Chondrocyte (in vitro differentiated cells): ENCODE measurements around the gene PIBF1. TPM values are rescaled to one million over a fixed set of nuclear protein-coding genes. Genes with fewer than 3 reads are reported as not detected.

ENCODE experiments used
- DNase-seq: peaks from one replicate; pipeline ENCODE4 v3.0.0; 2021; ENCODE audit warnings: mixed read lengths, low spot score
- H3K27ac Mint-ChIP-seq: one replicate; pipeline ENCODE4 v1.8.0; 2021; ENCODE audit warnings: mild to moderate bottlenecking, moderate library complexity, mixed read lengths; ENCODE audit not compliant: unreplicated experiment
- H3K27me3 Mint-ChIP-seq: 2 replicates; pipeline ENCODE4 v1.8.0; 2021; ENCODE audit warnings: low read depth, mixed read lengths
- H3K36me3 Mint-ChIP-seq: 2 replicates; pipeline ENCODE4 v1.8.0; 2021; ENCODE audit warnings: low read depth, mixed read lengths
- H3K4me1 Mint-ChIP-seq: 2 replicates; pipeline ENCODE4 v1.8.0; 2021; ENCODE audit warnings: low read depth, mild to moderate bottlenecking, mixed read lengths
- H3K4me3 Mint-ChIP-seq: one replicate; pipeline ENCODE4 v1.8.0; 2021; ENCODE audit warnings: mild to moderate bottlenecking, moderate library complexity, mixed read lengths; ENCODE audit not compliant: unreplicated experiment
- H3K9me3 Mint-ChIP-seq: 2 replicates; pipeline ENCODE4 v1.8.0; 2021; ENCODE audit warnings: low read depth, mixed read lengths
- CTCF ChIP-seq: fragments of 200-600 bp; sonication (generic); IDR thresholded peaks from 2 replicates; pipeline ENCODE4 v1.5.0; 2021; ENCODE audit warnings: antibody characterized with exemption, mild to moderate bottlenecking, moderate library complexity
- total RNA-seq: library from RNA; stranded (reverse); gene quantifications from 3 replicates; pipeline ENCODE4 v1.2.1, GENCODE V29; 2021

Gene PIBF1
- total RNA-seq, 1 donor from 2014 or later = 18.2 TPM

- Mint-ChIP-seq H3K27ac (no peak overlapping the region), H3K27me3 (no peaks in the 10 kb centered on the region), H3K9me3 (no peaks in the 10 kb centered on the region), H3K36me3 (peaks cover 15% of the 10 kb centered on the region), H3K4me3 (no peak overlapping the region), H3K4me1 (peaks cover 27% of the 10 kb centered on the region)
- TF ChIP-seq CTCF = no peak
- DNase-seq = no peak
Measured at GRCh38 chr13:73063166-73063565, 281.2 kb downstream of the PIBF1 start.

- no peak for DNase-seq
- no peak overlapping the region for H3K27ac Mint-ChIP-seq
- H3K4me1 Mint-ChIP-seq = peaks cover 29% of the 10 kb centered on the region
- H3K36me3 Mint-ChIP-seq = peaks cover 17% of the 10 kb centered on the region
- no peaks in the 10 kb centered on the region for H3K27me3 Mint-ChIP-seq
- no peak for TF ChIP-seq CTCF
- H3K9me3 Mint-ChIP-seq = no peaks in the 10 kb centered on the region
- H3K4me3 Mint-ChIP-seq = no peak overlapping the region
Measured at GRCh38 chr13:73065036-73065435, 283.1 kb downstream of the PIBF1 start.

- peaks cover 23% of the 10 kb centered on the region for H3K4me1 Mint-ChIP-seq
- peaks cover 17% of the 10 kb centered on the region for H3K36me3 Mint-ChIP-seq
- no peak for TF ChIP-seq CTCF
- H3K27ac Mint-ChIP-seq = no peak overlapping the region
- no peaks in the 10 kb centered on the region for H3K27me3 Mint-ChIP-seq
- H3K4me3 Mint-ChIP-seq = no peak overlapping the region
- no peak for DNase-seq
- H3K9me3 Mint-ChIP-seq = no peaks in the 10 kb centered on the region
Measured at GRCh38 chr13:73065665-73066340, 283.9 kb downstream of the PIBF1 start.

Other genes starting within 250 kb of the PIBF1 start
- 10.9 to 11.7 TPM (median 11.6 TPM) in 3 replicates for gene MZT1, start 54.5 kb upstream of the PIBF1 start, total RNA-seq
- gene BORA, start 54.2 kb upstream of the PIBF1 start, total RNA-seq = 2.8 to 4.5 TPM (median 3.2 TPM) in 3 replicates
- gene DIS3, start 233 bp upstream of the PIBF1 start, total RNA-seq = 28.3 to 33.4 TPM (median 30.5 TPM) in 3 replicates